GM21526 (cell line): ENCODE measurements around the gene CDY1B.
"Not testable (repeated sequence)": the region's sequence is repeated elsewhere in the genome, so short reads cannot be mapped to it uniquely, and the experiment has no call there.

ENCODE experiments used
- ATAC-seq: cut with Tn5 transposase; IDR thresholded peaks from one replicate; pipeline ENCODE4 v1.9.1; 2021; ENCODE audit warnings: moderate library complexity; ENCODE audit not compliant: unreplicated experiment, low FRiP score

The CDY1B gene

DNA sequence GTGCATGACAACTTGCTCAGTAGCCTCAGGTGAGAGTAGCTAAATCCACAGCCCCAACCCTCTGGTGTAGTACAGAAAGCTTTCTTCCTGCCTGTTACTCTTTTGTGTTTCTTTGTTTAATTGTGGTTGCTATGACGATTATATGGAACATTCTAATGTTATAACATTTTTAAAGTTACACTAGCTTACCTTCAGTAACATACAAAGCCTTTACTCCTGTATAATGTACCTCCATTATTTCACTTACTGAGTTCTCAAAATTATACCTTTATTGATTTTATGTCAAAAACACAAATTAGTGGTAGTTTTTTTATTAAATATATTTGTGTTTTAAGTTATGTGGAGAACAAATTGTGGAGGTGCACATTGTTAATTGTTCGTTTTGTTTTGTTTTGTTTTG is at the start of gene CDY1B:
TSS of gene CDY1B (minus strand) at position 101 of the 400 bp plus-strand sequence. CDS start 331 bp downstream, outside the sequence.
- ATAC-seq: not testable (repeated sequence)

- ATAC-seq: not testable (repeated sequence)
Observed at GRCh38 chrY:24049525-24049924, 1.7 kb upstream of the CDY1B start.

DNA sequence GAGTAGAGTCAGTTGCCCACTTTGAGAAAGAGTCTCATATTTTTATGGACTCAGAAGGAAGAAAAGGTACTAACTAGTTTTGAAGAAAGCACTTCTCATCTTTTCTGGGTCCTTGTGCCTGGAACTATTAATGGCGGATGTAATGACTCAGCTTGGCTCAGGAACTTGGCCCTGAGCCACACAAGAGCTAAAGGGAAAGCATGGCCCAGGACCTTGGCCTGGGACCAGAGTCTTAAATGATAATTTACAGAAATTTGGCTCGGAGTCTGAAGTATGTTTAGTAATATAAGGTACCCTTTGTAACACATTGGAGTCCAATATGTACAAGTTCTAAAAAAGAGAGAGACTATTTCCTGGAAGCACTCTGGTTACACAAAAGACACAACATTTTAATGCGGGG is 4.6 kb downstream of the CDY1B start:
- not testable (repeated sequence) for ATAC-seq

DNA sequence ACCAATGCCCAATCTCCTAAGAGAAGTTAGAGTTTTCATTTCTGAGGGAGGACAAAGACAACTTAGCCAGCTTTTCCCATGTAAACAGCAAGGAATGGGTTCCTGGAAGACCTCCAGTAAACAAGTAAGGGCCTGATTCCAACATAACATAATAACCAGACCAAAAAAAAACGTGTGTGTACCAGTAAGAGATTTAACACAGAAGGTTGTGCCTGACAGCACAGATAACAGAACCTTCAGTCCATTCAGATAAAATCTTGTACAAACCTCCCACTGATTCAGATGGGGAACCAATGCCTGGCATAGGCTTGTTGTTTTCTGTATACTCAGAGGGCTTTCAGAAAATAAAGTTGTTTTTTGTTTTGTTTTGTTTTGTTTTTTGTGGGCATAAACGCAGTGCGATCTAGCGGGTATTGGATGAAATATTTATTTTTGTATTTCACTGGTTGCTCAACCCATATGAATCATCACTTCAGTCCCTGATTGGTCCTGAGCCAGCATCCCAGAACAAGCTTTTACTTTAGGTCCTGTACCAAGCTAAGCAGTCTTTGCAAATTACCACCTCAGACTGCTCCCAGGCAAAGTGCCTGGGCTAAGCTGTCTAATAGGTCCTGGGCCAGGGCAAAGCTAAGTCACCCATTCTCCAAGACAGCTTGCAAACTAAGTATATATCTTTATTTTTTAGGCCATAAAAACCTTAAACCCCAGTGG is 8.7 kb downstream of the CDY1B start:
- ATAC-seq: not testable (repeated sequence)

DNA sequence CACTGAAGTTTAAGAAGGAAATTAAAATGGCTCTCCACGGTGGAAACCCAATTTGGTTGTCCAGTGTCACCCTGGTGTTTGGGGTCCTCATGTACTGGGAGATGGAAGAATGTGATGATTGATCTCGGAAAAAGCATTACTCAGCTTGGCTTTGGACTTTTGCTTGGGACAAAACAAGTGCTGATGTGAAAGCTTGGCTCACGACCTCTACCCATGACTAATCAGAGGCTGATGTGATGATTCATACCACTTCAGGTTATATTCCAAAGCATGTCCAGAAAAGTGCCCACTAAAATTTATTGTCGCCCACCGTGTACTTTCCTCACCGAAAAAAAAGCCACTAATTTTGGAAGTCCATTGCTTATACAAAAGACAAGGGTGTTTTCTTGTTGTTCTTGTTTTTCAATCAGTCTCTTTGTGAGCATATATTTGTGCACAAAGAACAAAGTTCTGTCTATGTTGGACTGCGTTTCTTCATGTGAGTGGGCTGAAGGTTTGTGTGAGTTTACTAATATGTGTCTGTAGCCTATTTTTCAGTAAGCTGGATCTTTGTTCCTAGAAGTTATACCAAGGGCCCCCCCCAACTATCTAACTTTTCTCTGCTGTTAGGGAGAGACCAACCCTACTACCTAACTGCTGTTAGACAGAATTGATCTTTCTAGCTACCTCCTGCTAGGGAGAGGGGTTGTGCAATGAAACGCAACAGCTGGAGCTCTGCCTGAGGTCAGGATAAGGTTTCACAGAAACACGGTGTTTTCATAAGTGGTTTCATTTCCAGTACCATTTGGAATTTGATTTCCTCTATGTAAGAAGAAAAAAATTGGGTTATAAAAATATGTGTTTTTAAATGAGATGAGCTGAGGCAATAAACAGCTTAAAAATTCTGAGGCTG is 21.4 kb downstream of the CDY1B start:
- ATAC-seq: not testable (repeated sequence)
